ENCODE measurements around the gene C19orf67. TPM values are rescaled to one million over a fixed set of nuclear protein-coding genes. Genes with fewer than 3 reads are reported as not detected.
A peak's percentile ranks its signal among the peaks of the same experiment; 100 is the strongest.

The C19orf67 gene
- total RNA-seq, 1 donor from 2014 or later = not detected

DNA sequence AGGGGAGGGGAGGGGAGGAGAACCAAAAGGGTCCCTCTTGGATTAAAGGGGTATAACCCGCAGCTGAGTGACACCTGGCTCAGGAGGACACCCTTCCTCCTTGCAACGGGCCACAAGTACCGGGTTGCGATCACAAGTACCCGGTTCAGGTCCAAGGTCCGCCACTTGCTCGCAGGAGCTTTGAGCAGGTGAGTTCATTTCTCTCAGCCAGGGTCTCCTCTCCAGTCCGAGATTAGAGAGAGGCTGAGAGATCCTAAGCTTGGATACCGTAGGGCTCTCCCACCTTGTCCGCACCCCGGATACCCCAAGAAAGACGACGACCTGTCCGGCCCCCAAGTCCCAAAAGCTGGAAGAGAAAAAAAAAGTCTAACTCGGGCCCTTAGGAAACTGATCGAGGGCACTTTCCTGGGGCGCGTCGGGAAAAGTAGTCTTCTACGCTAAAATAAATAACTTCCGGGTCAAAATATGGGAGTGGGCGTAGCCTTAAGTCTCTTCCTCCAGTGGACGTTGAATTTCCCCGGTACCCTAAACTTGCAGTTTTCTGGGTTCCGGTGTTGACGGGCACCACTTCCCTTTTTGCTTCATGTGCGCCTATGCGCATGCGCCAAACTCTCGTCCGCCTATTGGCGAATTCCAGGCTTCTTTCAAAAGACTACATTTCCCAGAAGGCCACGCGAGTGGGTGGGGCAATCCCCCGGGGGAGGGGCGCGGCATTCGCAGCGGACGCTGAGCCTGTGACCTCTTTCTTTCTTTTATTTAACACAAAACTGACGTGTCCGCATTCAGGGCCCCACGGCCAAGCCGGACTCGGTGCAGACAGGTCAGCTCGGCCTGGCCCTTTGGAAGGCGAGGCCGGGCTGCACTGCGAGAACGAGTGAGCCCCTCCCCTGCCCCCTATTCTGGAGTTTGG, 4.4 kb downstream of the C19orf67 start:
- Mint-ChIP-seq H3K4me1 (ENCODE audit: unreplicated experiment) (peaks cover 6% of the 10 kb centered on the region), H3K9me3 (no peaks in the 10 kb centered on the region), H3K27ac (peak overlapping the region; percentile 93), H3K27me3 (no peaks in the 10 kb centered on the region), H3K4me3 (peak overlapping the region; percentile 95), H3K36me3 (no peaks in the 10 kb centered on the region)
- DNase-seq (ENCODE audit: extremely low spot score, unreplicated experiment) = peak; percentile 99
- TF ChIP-seq CTCF (conservative IDR thresholded peaks at IDR 0.05) = no peak

DNA sequence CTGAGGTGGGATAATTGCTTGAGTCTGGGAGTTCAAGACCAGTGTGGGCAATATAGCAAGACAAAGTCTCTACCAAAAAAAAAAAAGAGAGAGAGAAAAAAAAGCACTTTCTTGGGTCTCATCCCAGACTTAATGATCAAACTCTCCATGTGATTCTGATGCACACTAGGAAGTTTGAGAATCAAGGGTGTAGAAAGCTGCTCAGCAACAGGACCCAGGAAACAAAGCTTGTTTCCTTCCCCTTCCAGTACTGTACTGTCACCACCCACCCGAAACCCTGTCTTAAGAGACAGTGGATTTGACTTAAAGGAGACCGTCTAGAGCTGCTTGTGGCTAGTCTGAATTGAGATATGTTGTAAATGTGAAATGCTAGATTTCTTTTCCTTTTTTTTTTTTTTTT, 7.2 kb downstream of the C19orf67 start:
- H3K27me3 Mint-ChIP-seq = peaks cover 3% of the 10 kb centered on the region
- DNase-seq (ENCODE audit: extremely low spot score, unreplicated experiment) = no peak
- TF ChIP-seq CTCF (conservative IDR thresholded peaks at IDR 0.05) = no peak
- H3K27ac Mint-ChIP-seq = no peak overlapping the region
- no peaks in the 10 kb centered on the region for H3K36me3 Mint-ChIP-seq
- no peak overlapping the region for H3K4me3 Mint-ChIP-seq
- H3K9me3 Mint-ChIP-seq = no peaks in the 10 kb centered on the region
- peaks cover 6% of the 10 kb centered on the region for H3K4me1 Mint-ChIP-seq (ENCODE audit: unreplicated experiment)

DNA sequence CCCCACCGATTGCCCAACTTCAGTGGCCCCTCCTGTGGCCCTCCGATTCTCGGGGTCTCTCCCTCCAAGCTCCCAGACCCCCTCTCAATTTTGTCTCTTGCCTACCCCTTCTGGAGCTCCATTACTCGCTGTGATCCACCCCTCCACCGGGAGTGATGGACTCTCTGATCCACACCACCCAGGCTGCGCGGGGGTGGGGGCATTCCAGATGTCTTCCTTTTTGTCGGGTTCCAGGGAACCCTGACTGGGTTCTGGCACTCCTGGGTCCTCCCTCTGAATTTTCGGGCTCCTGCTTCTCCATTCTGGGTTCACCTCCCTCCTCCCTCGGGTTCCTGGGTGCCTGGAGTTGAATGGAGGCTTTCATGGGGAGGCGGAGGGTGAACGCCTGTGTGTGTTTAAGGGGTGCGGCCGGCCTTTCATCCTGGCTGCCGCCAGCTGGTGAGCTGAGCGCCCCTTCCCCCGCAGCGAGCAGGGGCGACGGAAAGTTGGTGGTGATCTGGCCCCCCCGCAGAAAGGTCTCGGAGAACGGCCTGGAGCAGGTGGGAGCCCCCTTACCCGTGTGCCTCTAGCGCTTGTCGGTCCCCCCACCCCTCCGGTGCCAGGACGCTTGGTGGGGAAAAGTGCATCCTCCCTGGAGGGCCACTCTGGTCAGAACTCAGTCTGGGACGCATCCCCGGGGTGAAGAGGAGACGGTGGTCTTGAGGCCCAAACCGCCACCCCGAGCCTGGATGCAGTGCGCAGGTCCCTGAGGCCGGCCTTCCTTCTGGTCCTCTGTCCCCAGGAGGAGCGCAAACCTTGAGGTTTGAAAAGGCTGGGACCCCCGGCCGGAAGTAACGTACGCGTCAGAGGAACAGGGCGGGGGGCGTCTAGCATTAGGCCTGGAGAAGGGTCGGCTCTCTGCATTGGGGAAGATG, 11.4 kb downstream of the C19orf67 start:
- H3K27me3 Mint-ChIP-seq = peaks cover 6% of the 10 kb centered on the region
- peak overlapping the region; percentile 91 for H3K27ac Mint-ChIP-seq
- no peaks in the 10 kb centered on the region for H3K4me1 Mint-ChIP-seq (ENCODE audit: unreplicated experiment)
- peak overlapping the region; percentile 94 for H3K4me3 Mint-ChIP-seq
- no peaks in the 10 kb centered on the region for H3K36me3 Mint-ChIP-seq
- DNase-seq (ENCODE audit: extremely low spot score, unreplicated experiment) = no peak
- H3K9me3 Mint-ChIP-seq = no peaks in the 10 kb centered on the region
- no peak for TF ChIP-seq CTCF (conservative IDR thresholded peaks at IDR 0.05)

GRCh38 chr19:14073261-14073924, 12.2 kb downstream of the C19orf67 start:
- no peaks in the 10 kb centered on the region for H3K36me3 Mint-ChIP-seq
- H3K27ac Mint-ChIP-seq = peak overlapping the region; percentile 91
- H3K4me1 Mint-ChIP-seq (ENCODE audit: unreplicated experiment) = no peaks in the 10 kb centered on the region
- H3K27me3 Mint-ChIP-seq = peaks cover 6% of the 10 kb centered on the region
- H3K9me3 Mint-ChIP-seq = no peaks in the 10 kb centered on the region
- peak; percentile 71 for TF ChIP-seq CTCF (conservative IDR thresholded peaks at IDR 0.05)
- peak; percentile 87 for DNase-seq (ENCODE audit: extremely low spot score, unreplicated experiment)
- peak overlapping the region; percentile 94 for H3K4me3 Mint-ChIP-seq

GRCh38 chr19:14072535-14073260, 12.9 kb downstream of the C19orf67 start, which contains the start of gene MISP3:
Gene MISP3 (plus strand): TSS chr19:14072786. CDS start chr19:14073310, 524 bp downstream.
- DNase-seq (ENCODE audit: extremely low spot score, unreplicated experiment) = no peak
- Mint-ChIP-seq H3K4me3 (peak within 1 kb of the TSS; percentile 94), H3K27me3 (peaks cover 6% of the 10 kb centered on the region), H3K9me3 (no peaks in the 10 kb centered on the region), H3K4me1 (ENCODE audit: unreplicated experiment) (no peaks in the 10 kb centered on the region), H3K36me3 (no peaks in the 10 kb centered on the region), H3K27ac (peak within 1 kb of the TSS; percentile 72)
- TF ChIP-seq CTCF (conservative IDR thresholded peaks at IDR 0.05) = no peak
